Right cardiac atrium (tissue), 5 donors: ENCODE data around the gene PPM1G. TPM values are rescaled to one million over a fixed set of nuclear protein-coding genes. Genes with fewer than 3 reads are reported as not detected.

ENCODE experiments used
- ATAC-seq, 2 donors: fragments of 200-7000 bp; cut with Tn5 transposase; one replicate each; pipeline versions ENCODE4 v1.8.0 to v1.9.1; 2020; ENCODE audit warnings: moderate library complexity in 2 of 2, mild to moderate bottlenecking in 1 of 2
- DNase-seq, 3 donors: peaks; one replicate each; pipeline ENCODE4 v3.0.0-alpha.2; 2020
- H3K27ac ChIP-seq: one replicate; pipeline ENCODE4 v1.5.1; 2013; ENCODE audit warnings: mild to moderate bottlenecking, low read length, control low read depth, moderate library complexity
- H3K27me3 ChIP-seq: one replicate; pipeline ENCODE4 v1.6.1; 2013; ENCODE audit not compliant: control insufficient read depth, insufficient read depth
- H3K4me1 ChIP-seq: one replicate; pipeline ENCODE4 v1.6.1; 2013; ENCODE audit warnings: low read length; ENCODE audit not compliant: control insufficient read depth, insufficient read depth
- H3K4me3 ChIP-seq: one replicate; pipeline ENCODE4 v1.5.1; 2013; ENCODE audit warnings: low read length, control low read depth
- H3K9me3 ChIP-seq: one replicate; pipeline ENCODE4 v1.6.1; 2013; ENCODE audit warnings: low read length; ENCODE audit not compliant: control insufficient read depth
- WGBS: extraction: QIAGEN DNeasy Blood & Tissue Kit; methylation state at CpG from one replicate; pipeline ENCODE4 v1.1.7; 2013; 5-methylcytosine and 5-hydroxymethylcytosine counted together
- intact Hi-C, 4 donors: fragments of 100-400 bp; cut with DNase I; formaldehyde crosslinking; loops; one replicate each; pipeline versions ENCODE4 v1.11.0 to v1.14.0; 2022 to 2023
- polyA plus RNA-seq: library from polyadenylated mRNA; stranded (reverse); fragments of 200-250 nt; gene quantifications from one replicate; pipeline ENCODE4 v1.2.3, GENCODE V29; 2013
- total RNA-seq, 4 donors: library from RNA; stranded (reverse); fragmentation: NEBNext Ultra II Directional; extraction: Animal tissue kit (Norgen Biotek cat#: 25700); gene quantifications; one replicate each; pipeline ENCODE4 v1.2.1, GENCODE V29; 2021
- donor health status: healthy with polysubstance abuse.
- donor health status: DM: no; HTN: yes; CAD: no.
- donor health status: DM: no; HTN: no; CAD: no.
- donor health status: DM: no; HTN: yes; CAD: no; lungs with severe emphysema.
- donor health status: DM: yes; HTN: yes; CAD: no.

PPM1G gene
- total and polyA plus RNA-seq, 5 donors, result 31.5 to 40.4 (median 35.7) TPM

- no peak for DNase-seq
- WGBS, result 84% methylated on average over 9 of the region's 9 CpGs
Observed at GRCh38 chr2:27412419-27413152, 3.2 kb upstream of the PPM1G start.

GRCh38 chr2:27408601-27409320, 630 bp downstream of the PPM1G start:
- peak in 1 of 3 donors; percentile 69 for DNase-seq

More at GRCh38 chr2:27412419-27413152, 3.2 kb upstream of the PPM1G start:
- Histone ChIP-seq H3K27me3 (no peaks in the 10 kb centered on the region), H3K9me3 (no peaks in the 10 kb centered on the region), H3K4me3 (no peak overlapping the region), H3K27ac (no peak overlapping the region), H3K4me1 (no peaks in the 10 kb centered on the region)
- intact Hi-C loops, result no loop called here
- ATAC-seq, result no peak

GRCh38 chr2:27407798-27408491, 1.4 kb downstream of the PPM1G start:
- no peaks in the 10 kb centered on the region for H3K4me1 ChIP-seq
- 55% methylated on average over 16 of the region's 16 CpGs for WGBS
- ATAC-seq (no peak), DNase-seq (no peak)
- no peak overlapping the region for H3K27ac ChIP-seq
- intact Hi-C loops, result no loop called here
- H3K9me3 ChIP-seq, result no peaks in the 10 kb centered on the region
- peak overlapping the region; percentile 85 for H3K4me3 ChIP-seq
- H3K27me3 ChIP-seq, result no peaks in the 10 kb centered on the region

More at GRCh38 chr2:27408601-27409320, 630 bp downstream of the PPM1G start:
- intact Hi-C loops, result no loop called here
- Histone ChIP-seq H3K4me1 (no peaks in the 10 kb centered on the region), H3K4me3 (peak overlapping the region; percentile 85), H3K27ac (peak overlapping the region; percentile 65), H3K27me3 (no peaks in the 10 kb centered on the region), H3K9me3 (no peaks in the 10 kb centered on the region)
- ATAC-seq, result peak; percentile 53 to 61
- WGBS, result under 1% methylated on average over 33 of the region's 33 CpGs

- DNase-seq, result no peak
- Histone ChIP-seq H3K4me1 (no peaks in the 10 kb centered on the region), H3K27ac (no peak overlapping the region), H3K9me3 (no peaks in the 10 kb centered on the region), H3K27me3 (no peaks in the 10 kb centered on the region), H3K4me3 (no peak overlapping the region)
- intact Hi-C loops, result no loop called here
- 97% methylated on average over 2 of the region's 2 CpGs for WGBS
- ATAC-seq, result no peak
Observed at GRCh38 chr2:27400348-27401135, 8.8 kb downstream of the PPM1G start.

GRCh38 chr2:27398962-27399361, 10.4 kb downstream of the PPM1G start:
- H3K9me3 ChIP-seq, result no peaks in the 10 kb centered on the region
- no peak for ATAC-seq
- no peak overlapping the region for H3K4me3 ChIP-seq
- intact Hi-C loops, result no loop called here
- H3K27ac ChIP-seq, result no peak overlapping the region
- no peaks in the 10 kb centered on the region for H3K27me3 ChIP-seq
- no peak for DNase-seq
- no peaks in the 10 kb centered on the region for H3K4me1 ChIP-seq
- WGBS, result 96% methylated on average over 5 of the region's 5 CpGs

- WGBS, result 98% methylated on average over 33 of the region's 33 CpGs
- no peak for ATAC-seq
- Histone ChIP-seq H3K27ac (no peak overlapping the region), H3K4me1 (no peaks in the 10 kb centered on the region), H3K9me3 (no peaks in the 10 kb centered on the region), H3K4me3 (no peak overlapping the region), H3K27me3 (no peaks in the 10 kb centered on the region)
- no peak for DNase-seq
- intact Hi-C loops, result no loop called here
Observed at GRCh38 chr2:27393225-27393624, 16.2 kb downstream of the PPM1G start.

GRCh38 chr2:27390822-27391679, 18.3 kb downstream of the PPM1G start:
- intact Hi-C loops, result no loop called here
- no peak for ATAC-seq

GRCh38 chr2:27381577-27382181, 27.7 kb downstream of the PPM1G start:
- H3K4me1 ChIP-seq, result peaks cover 2% of the 10 kb centered on the region
- no peak overlapping the region for H3K4me3 ChIP-seq
- no peak overlapping the region for H3K27ac ChIP-seq
- 88% methylated on average over 10 of the region's 10 CpGs for WGBS
- intact Hi-C loops, result no loop called here
- H3K27me3 ChIP-seq, result no peaks in the 10 kb centered on the region
- ATAC-seq (no peak), DNase-seq (no peak)
- no peaks in the 10 kb centered on the region for H3K9me3 ChIP-seq

More at GRCh38 chr2:27390822-27391679, 18.3 kb downstream of the PPM1G start:
- H3K4me3 ChIP-seq, result no peak overlapping the region
- H3K27ac ChIP-seq, result no peak overlapping the region
- H3K4me1 ChIP-seq, result no peaks in the 10 kb centered on the region
- H3K9me3 ChIP-seq, result no peaks in the 10 kb centered on the region
- H3K27me3 ChIP-seq, result no peaks in the 10 kb centered on the region
- 95% methylated on average over 9 of the region's 9 CpGs for WGBS
- no peak for DNase-seq

- H3K27me3 ChIP-seq, result no peaks in the 10 kb centered on the region
- H3K9me3 ChIP-seq, result no peaks in the 10 kb centered on the region
- intact Hi-C loops, result no loop called here
- WGBS, result 10% methylated on average over 67 of the region's 67 CpGs
- H3K4me1 ChIP-seq, result peaks cover 2% of the 10 kb centered on the region
- peak within 1 kb of the TSS; percentile 87 for H3K27ac ChIP-seq
- peak; percentile 98 to 99 (median 99) for DNase-seq
- ATAC-seq, result peak; percentile 92 to 93
- H3K4me3 ChIP-seq, result peak within 1 kb of the TSS; percentile 80
Observed at GRCh38 chr2:27380626-27381545, 28.5 kb downstream of the PPM1G start, which contains the start of gene ZNF513. TSS of gene ZNF513 (minus strand) at chr2:27380734. CDS start at chr2:27380526, 208 bp downstream.
